Stimulated activated CD8-positive, alpha-beta memory T cell treated with anti-CD3 and anti-CD28 coated beads, Interleukin-7, amount 100 ng/mL, for 1 hour (primary cell): Measurements from ENCODE around the gene MLLT10.

Source experiments
- DNase-seq, 2 donors: peaks; one replicate each; pipeline ENCODE4 v3.0.0-alpha.2; 2020; ENCODE audit warnings: low read depth in 2 of 2

Gene MLLT10

GRCh38 chr10:21637795-21638194 lies 103.8 kb downstream of the MLLT10 start:
- no peak for DNase-seq

GRCh38 chr10:21638681-21639080 lies 104.6 kb downstream of the MLLT10 start:
- DNase-seq = no peak

DNA sequence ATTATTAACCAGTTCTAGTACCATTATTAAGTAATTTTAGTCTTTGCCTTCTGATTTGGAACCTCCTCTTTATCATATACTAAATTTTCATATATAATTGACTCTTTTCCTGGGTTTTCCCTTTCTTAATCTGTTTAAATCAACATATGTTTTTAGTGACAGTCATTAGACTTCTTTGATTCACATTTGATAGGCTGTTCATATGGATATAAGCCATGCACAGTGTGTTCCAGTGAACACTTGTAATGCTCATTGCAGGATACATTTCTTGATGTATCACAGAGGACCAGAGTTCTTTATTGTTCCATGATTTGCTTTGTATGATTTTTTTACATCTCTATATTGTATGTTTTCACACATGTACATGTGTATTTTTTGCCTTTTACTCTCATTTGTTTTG lies 114.0 kb downstream of the MLLT10 start:
- no peak for DNase-seq

GRCh38 chr10:21649454-21649872 lies 115.4 kb downstream of the MLLT10 start:
- DNase-seq = no peak

GRCh38 chr10:21650353-21650752 lies 116.3 kb downstream of the MLLT10 start:
- DNase-seq = no peak

DNA sequence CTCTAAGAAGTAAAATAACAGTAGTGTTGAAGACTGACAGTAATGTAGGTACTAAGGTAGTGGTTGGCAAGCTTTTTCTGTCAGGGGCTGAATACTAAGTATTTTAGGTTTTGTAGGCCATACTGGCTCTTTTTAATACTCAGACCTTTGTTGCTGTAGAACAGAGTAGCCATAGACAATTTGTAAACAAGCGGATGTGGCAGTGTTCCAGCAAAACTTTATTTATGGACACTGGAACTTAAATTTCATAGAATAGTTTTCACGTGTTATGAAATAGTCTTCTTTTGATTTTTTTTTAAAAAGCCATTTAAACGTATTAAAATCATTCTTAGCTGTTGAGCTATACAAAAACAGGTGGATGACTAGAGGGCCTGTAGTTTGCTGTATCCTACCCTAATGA lies 121.2 kb downstream of the MLLT10 start:
- DNase-seq = no peak

DNA sequence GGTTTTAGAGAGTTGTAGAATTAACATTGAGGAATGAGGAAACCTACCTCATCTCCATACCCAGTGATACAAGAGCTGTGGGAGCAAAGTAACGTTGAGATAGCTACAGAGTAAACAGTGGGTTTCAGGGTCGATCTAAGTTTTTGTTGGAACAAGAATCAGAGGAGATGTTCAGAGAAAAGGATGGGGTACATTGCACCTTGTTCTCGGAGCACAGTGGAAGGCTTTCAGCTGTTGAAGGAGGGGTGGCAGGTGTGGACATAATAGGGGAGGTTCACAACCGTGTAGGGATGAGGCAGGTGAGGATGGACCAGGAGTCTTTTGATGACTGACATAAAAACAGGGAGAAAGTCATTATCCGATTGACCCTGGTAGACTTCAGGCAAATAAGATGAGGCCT lies 121.7 kb downstream of the MLLT10 start:
- no peak for DNase-seq

- DNase-seq = no peak
These were observed 127.1 kb downstream of the MLLT10 start for GRCh38 chr10:21661087-21661486.

DNA sequence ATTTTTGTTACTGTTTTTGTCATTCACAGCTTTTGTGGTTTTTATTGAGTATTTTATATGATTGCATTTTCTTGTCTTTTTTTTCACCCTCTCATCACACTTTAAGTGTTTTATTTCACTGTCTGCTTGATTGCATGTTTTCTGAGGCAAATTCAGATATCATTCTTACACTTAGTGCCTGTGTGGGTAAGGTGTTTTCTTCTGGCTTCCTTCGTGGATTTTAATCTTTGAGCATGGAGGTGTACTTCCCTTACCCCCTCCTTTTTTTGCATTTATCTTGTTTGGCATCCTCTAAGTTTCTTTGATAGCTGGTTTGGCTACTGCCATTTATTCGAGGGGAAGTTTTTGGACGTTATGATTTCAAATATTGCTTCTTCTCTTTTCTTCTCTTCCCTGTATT lies 127.9 kb downstream of the MLLT10 start:
- DNase-seq = no peak

DNA sequence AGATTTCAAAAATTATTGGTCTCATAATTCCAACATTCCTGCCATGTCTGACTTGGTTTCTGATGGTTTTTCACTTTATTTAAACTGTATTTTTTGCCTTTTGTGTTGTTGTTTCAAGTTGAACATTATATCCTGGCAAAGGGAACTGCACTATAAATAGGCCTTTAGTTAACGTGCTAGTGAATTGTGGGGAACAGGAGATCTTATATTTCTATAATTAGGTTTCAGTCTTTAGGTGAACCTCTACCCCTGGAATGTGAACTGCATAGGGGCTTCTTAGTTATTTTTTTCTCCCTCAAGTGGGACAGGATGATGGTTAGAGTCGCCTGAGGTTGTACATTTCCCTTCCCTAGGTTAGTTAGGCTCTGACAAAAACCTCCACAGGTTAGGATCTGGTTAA lies 128.6 kb downstream of the MLLT10 start:
- no peak for DNase-seq

DNA sequence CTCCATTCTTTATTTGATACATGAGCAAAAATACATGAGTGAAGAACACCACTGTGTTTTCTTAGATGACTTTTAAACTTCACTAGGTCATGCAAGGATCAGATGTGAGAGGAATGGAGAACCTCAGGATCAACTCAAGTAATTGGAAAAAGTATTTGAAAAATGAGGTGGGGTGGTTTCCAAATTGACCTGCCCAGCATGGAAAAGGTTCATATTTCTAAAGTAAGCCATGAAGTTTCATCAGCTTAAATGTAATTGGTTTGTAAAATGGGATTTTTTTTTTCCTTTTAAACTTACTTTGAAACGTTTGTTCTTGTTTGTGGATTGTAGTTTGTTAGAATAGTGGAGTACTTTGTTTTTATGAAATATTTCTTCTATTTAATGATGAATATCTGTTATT lies 134.8 kb downstream of the MLLT10 start:
- DNase-seq = no peak

DNA sequence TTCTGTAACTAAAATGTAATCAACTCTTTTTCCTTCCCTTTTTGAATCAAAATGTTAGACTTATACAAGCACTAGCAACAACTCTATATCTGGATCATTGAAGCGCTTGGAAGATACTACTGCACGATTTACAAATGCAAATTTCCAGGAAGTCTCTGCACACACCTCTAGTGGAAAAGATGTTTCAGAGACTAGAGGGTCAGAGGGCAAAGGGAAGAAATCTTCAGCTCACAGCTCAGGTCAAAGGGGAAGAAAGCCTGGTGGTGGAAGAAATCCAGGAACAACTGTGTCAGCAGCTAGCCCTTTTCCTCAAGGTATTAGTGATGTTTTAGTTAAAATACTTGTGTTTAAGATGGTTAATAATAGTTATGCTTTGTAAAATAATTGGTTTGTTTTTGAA lies 136.4 kb downstream of the MLLT10 start:
- no peak for DNase-seq

- no peak for DNase-seq
These were observed 139.6 kb downstream of the MLLT10 start for GRCh38 chr10:21673668-21674067.

- DNase-seq = no peak
These were observed 141.2 kb downstream of the MLLT10 start for GRCh38 chr10:21675157-21675796.

- no peak for DNase-seq
These were observed 143.5 kb downstream of the MLLT10 start for GRCh38 chr10:21677551-21677950.

GRCh38 chr10:21681156-21681555 lies 147.1 kb downstream of the MLLT10 start:
- no peak for DNase-seq

GRCh38 chr10:21687266-21688008 lies 153.4 kb downstream of the MLLT10 start:
- DNase-seq = no peak

- DNase-seq = no peak
These were observed 153.9 kb downstream of the MLLT10 start for GRCh38 chr10:21688009-21688332.

- DNase-seq = no peak
These were observed 154.8 kb downstream of the MLLT10 start for GRCh38 chr10:21688870-21689269.

- no peak for DNase-seq
These were observed 155.8 kb downstream of the MLLT10 start for GRCh38 chr10:21689881-21690280.

- DNase-seq = no peak
These were observed 158.9 kb downstream of the MLLT10 start for GRCh38 chr10:21692916-21693315.

DNA sequence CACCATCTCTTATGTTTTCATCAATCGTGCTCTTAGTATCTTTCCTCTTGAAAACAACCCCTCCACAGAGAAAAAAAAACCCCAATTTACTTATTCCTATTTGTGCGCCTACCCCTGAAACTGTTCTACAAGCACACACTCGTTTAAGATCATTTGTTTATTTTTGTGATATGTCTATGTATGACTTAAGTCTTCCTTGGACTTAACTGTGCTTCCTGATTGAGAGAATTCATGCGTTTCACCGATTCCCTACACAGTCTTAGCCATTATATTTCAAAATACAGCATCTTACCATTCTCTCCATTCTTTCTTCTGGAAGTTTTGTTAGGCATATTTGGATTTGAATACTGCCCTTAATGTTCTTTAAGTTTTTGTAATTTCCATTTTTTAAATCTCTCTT lies 159.4 kb downstream of the MLLT10 start:
- no peak for DNase-seq

- DNase-seq = no peak
These were observed 160.6 kb downstream of the MLLT10 start for GRCh38 chr10:21694631-21695030.

- DNase-seq = no peak
These were observed 162.3 kb downstream of the MLLT10 start for GRCh38 chr10:21696302-21696701.
